HCT116 (cell line): ENCODE data around the gene TM9SF4. TPM values are rescaled to one million over a fixed set of nuclear protein-coding genes. Genes with fewer than 3 reads are reported as not detected.

Source experiments
- ATAC-seq: fragments of 200-7000 bp; cut with Tn5 transposase; 2 replicates; pipeline ENCODE4 v1.9.1; 2020; ENCODE audit warnings: mild to moderate bottlenecking, moderate library complexity
- BruUV-seq: library from RNA; stranded (reverse); fragments of 400-500 nt; replicated peaks from 2 replicates; lab custom pipeline; 2021; lab: Mats Ljungman, UMichigan
- CTCF ChIA-PET: fragments of 300-600 bp; sonication (Branson Sonifier 250); formaldehyde crosslinking; loops from one replicate; lab custom pipeline; 2021; ENCODE audit warnings: antibody characterized with exemption; lab: Charles Lee
- POLR2A ChIA-PET: fragments of 300-600, 350-600 bp; sonication (Branson Sonifier 250); formaldehyde crosslinking; loops from one replicate; lab custom pipeline; 2021; ENCODE audit warnings: antibody characterized with exemption; lab: Charles Lee
- RAD21 ChIA-PET, 2 experiments: fragments of 300-600 bp; sonication (Branson Sonifier 250); formaldehyde crosslinking; loops; one replicate each; lab custom pipeline; 2023; ENCODE audit warnings: low total read pairs in 2 of 2; ENCODE audit not compliant: uncharacterized antibody in 2 of 2, unreplicated experiment in 2 of 2, low non-redundant PET in 1 of 2; lab: Charles Lee
- DNase-seq: peaks from one replicate; pipeline ENCODE4 v3.0.0-alpha.2; 2010; ENCODE audit warnings: low read depth, low spot score
- H2AFZ ChIP-seq: fragments of 200-600 bp; shearing (Covaris generic), sonication (generic); 2 replicates; pipeline ENCODE4 v1.6.1; 2017; ENCODE audit warnings: low read depth, mixed run types, mixed read lengths, antibody characterized with exemption, low read length; ENCODE audit not compliant: poor library complexity, severe bottlenecking
- H3K27ac ChIP-seq: 2 replicates; pipeline ENCODE4 v1.5.1; 2012; ENCODE audit warnings: low read depth, low read length
- H3K27me3 ChIP-seq: fragments of 200-600 bp; sonication (generic); 2 replicates; pipeline ENCODE4 v1.6.1; 2016; ENCODE audit warnings: mixed run types, low read length, mixed read lengths; ENCODE audit not compliant: insufficient read depth
- H3K36me3 ChIP-seq, 2 experiments: fragments of 200-500 bp in 1 of 2; fragments of 200-600 bp in 1 of 2; sonication (Bioruptor generic) in 1 of 2; sonication (generic) in 1 of 2; 2 replicates each; pipeline versions ENCODE4 v1.5.1 to v1.6.1; 2014 to 2016; ENCODE audit warnings: low read length in 2 of 2, inconsistent platforms in 1 of 2, mixed read lengths in 1 of 2, mixed run types in 1 of 2; ENCODE audit not compliant: insufficient read depth in 2 of 2, control insufficient read depth in 1 of 2
- H3K4me1 ChIP-seq, 2 experiments: fragments of 200-600 bp in 1 of 2; sonication (generic) in 1 of 2; 2 replicates each; pipeline versions ENCODE4 v1.5.1 to v1.6.1; 2012 to 2017; ENCODE audit warnings: low read length in 2 of 2, inconsistent platforms in 1 of 2, mild to moderate bottlenecking in 1 of 2, mixed read lengths in 1 of 2, mixed run types in 1 of 2, moderate library complexity in 1 of 2; ENCODE audit not compliant: insufficient read depth in 2 of 2, control insufficient read depth in 1 of 2
- H3K4me2 ChIP-seq: fragments of 200-600 bp; sonication (generic); 2 replicates; pipeline ENCODE4 v1.6.1; 2017; ENCODE audit warnings: mixed run types, low read length, mixed read lengths
- H3K4me3 ChIP-seq, 2 experiments: fragments of 200-600 bp in 1 of 2; sonication (generic) in 1 of 2; replicated peaks in 1 of 2; 2 replicates each; pipeline ENCODE4 v1.5.1; 2011 to 2016; ENCODE audit warnings: low read length in 2 of 2, control low read depth in 1 of 2, low read depth in 1 of 2, mild to moderate bottlenecking in 1 of 2, mixed read lengths in 1 of 2, mixed run types in 1 of 2
- H3K79me2 ChIP-seq: fragments of 200-600 bp; sonication (generic); 2 replicates; pipeline ENCODE4 v1.6.1; 2017; ENCODE audit warnings: mild to moderate bottlenecking, mixed run types, low read length, moderate library complexity, mixed read lengths; ENCODE audit not compliant: insufficient read depth
- H3K9ac ChIP-seq: fragments of 200-600 bp; sonication (generic); 2 replicates; pipeline ENCODE4 v1.6.1; 2016; ENCODE audit warnings: low read length, mixed read lengths
- H3K9me2 ChIP-seq: fragments of 200-600 bp; sonication (generic), shearing (Covaris generic); 2 replicates; pipeline ENCODE4 v1.6.1; 2017; ENCODE audit warnings: mixed run types, mild to moderate bottlenecking, moderate library complexity; ENCODE audit not compliant: insufficient read depth
- H3K9me3 ChIP-seq, 2 experiments: fragments of 200-500 bp in 1 of 2; fragments of 200-600 bp in 1 of 2; sonication (Bioruptor generic) in 1 of 2; sonication (generic) in 1 of 2; 2 replicates each; pipeline ENCODE4 v1.6.1; 2014 to 2017; ENCODE audit warnings: low read length in 2 of 2, mixed read lengths in 2 of 2, inconsistent platforms in 1 of 2, low read depth in 1 of 2, mild to moderate bottlenecking in 1 of 2, mixed run types in 1 of 2, moderate library complexity in 1 of 2; ENCODE audit not compliant: control insufficient read depth in 1 of 2, insufficient read depth in 1 of 2
- H4K20me1 ChIP-seq: fragments of 200-600 bp; sonication (generic), shearing (Covaris generic); 2 replicates; pipeline ENCODE4 v1.6.1; 2017; ENCODE audit warnings: mixed run types, mild to moderate bottlenecking, moderate library complexity; ENCODE audit not compliant: insufficient read depth
- CBX3 ChIP-seq: IDR thresholded peaks from 2 replicates; pipeline ENCODE4 v1.6.1; 2012; ENCODE audit warnings: low read depth
- EZH2 ChIP-seq: fragments of 200-600 bp; sonication (generic); IDR thresholded peaks from 2 replicates; pipeline ENCODE4 v1.6.1; 2017; ENCODE audit warnings: antibody characterized with exemption, mixed run types
- FOSL1 ChIP-seq: IDR thresholded peaks from 2 replicates; pipeline ENCODE4 v1.6.1; 2012; ENCODE audit warnings: low read depth
- POLR2A ChIP-seq: IDR thresholded peaks from 2 replicates; pipeline ENCODE4 v1.7.0; 2011; ENCODE audit warnings: borderline replicate concordance; ENCODE audit not compliant: insufficient read depth, insufficient read length; ENCODE audit errors: extremely low read depth
- SIN3A ChIP-seq: IDR thresholded peaks from 2 replicates; pipeline ENCODE4 v1.6.1; 2012; ENCODE audit warnings: low read depth
- SP1 ChIP-seq: IDR thresholded peaks from 2 replicates; pipeline ENCODE4 v1.6.1; 2012; ENCODE audit warnings: low read depth
- TCF7L2 ChIP-seq: IDR thresholded peaks from 2 replicates; pipeline ENCODE4 v1.7.0; 2011; ENCODE audit warnings: borderline replicate concordance, inconsistent platforms; ENCODE audit not compliant: insufficient read depth, insufficient read length; ENCODE audit errors: extremely low read depth
- ZBTB33 ChIP-seq: IDR thresholded peaks from 2 replicates; pipeline ENCODE4 v1.6.1; 2011; ENCODE audit warnings: mild to moderate bottlenecking, low read length, moderate library complexity; ENCODE audit not compliant: insufficient replicate concordance; ENCODE audit errors: extremely low read depth
- ZFX ChIP-seq: fragments of 450-650 bp; IDR thresholded peaks from 2 replicates; pipeline ENCODE4 v1.6.1; 2017
- ZNF274 ChIP-seq: fragments of 200-500 bp; sonication (Bioruptor generic); IDR thresholded peaks from 2 replicates; pipeline ENCODE4 v1.6.1; 2014; ENCODE audit warnings: mild to moderate bottlenecking, low read depth, low read length, inconsistent platforms
- intact Hi-C: fragments of 100-400 bp; cut with micrococcal nuclease; formaldehyde crosslinking; loops from 2 replicates; pipeline ENCODE4 v1.10.0; 2022
- total RNA-seq: library from RNA; stranded (reverse); gene quantifications from one replicate; pipeline ENCODE4 v1.2.1, GENCODE V29; 2021; ENCODE audit not compliant: unreplicated experiment

TM9SF4 gene
- total RNA-seq, 1 experiment from 2014 or later, result 51.2 TPM

- RAD21 ChIA-PET, result no interaction called here
- TF ChIP-seq ZNF274, result no peak
- H3K79me2 ChIP-seq, result no peaks in the 10 kb centered on the region
- no peak overlapping the region for H3K9ac ChIP-seq
- intact Hi-C loops, result no loop called here
- no peaks in the 10 kb centered on the region for H4K20me1 ChIP-seq
- no peaks in the 10 kb centered on the region for H3K36me3 ChIP-seq
- no TSS peak for BruUV-seq
- no peak overlapping the region for H3K4me2 ChIP-seq
- POLR2A ChIA-PET, result no interaction called here
- ATAC-seq, result no peak
- H3K9me2 ChIP-seq, result no peaks in the 10 kb centered on the region
- H2AFZ ChIP-seq, result no peak overlapping the region
- no peak overlapping the region for H3K27ac ChIP-seq
- CTCF ChIA-PET, result no interaction called here
- H3K4me3 ChIP-seq, result no peak overlapping the region
- no peaks in the 10 kb centered on the region for H3K9me3 ChIP-seq
- DNase-seq, result no peak
- H3K27me3 ChIP-seq, result no peaks in the 10 kb centered on the region
- H3K4me1 ChIP-seq, result no peaks in the 10 kb centered on the region
These were observed 70.4 kb downstream of the TM9SF4 start for GRCh38 chr20:32179934-32180333.

- TF ChIP-seq ZFX (no peak), FOSL1 (no peak), CBX3 (no peak), ZBTB33 (no peak), SIN3A (no peak), SP1 (no peak), POLR2A (no peak), TCF7L2 (no peak), EZH2 (no peak)
- H3K4me3 ChIP-seq, result no peak overlapping the region
- H3K9ac ChIP-seq, result no peak overlapping the region
- POLR2A ChIA-PET, result no interaction called here
- DNase-seq (no peak), ATAC-seq (no peak)
- no peak overlapping the region for H2AFZ ChIP-seq
- H3K27me3 ChIP-seq, result no peaks in the 10 kb centered on the region
- no peaks in the 10 kb centered on the region for H3K79me2 ChIP-seq
- RAD21 ChIA-PET, result no interaction called here
- no peaks in the 10 kb centered on the region for H3K36me3 ChIP-seq
- H3K9me3 ChIP-seq, result no peaks in the 10 kb centered on the region
- H3K4me1 ChIP-seq, result no peaks in the 10 kb centered on the region
- no peaks in the 10 kb centered on the region for H3K9me2 ChIP-seq
- BruUV-seq, result no TSS peak
- no peak overlapping the region for H3K4me2 ChIP-seq
- H3K27ac ChIP-seq, result no peak overlapping the region
- intact Hi-C loops, result no loop called here
- CTCF ChIA-PET, result no interaction called here
- no peaks in the 10 kb centered on the region for H4K20me1 ChIP-seq
These were observed 72.1 kb downstream of the TM9SF4 start for GRCh38 chr20:32181606-32182005.
